ENCODE measurements around the gene PLB1. TPM values are rescaled to one million over a fixed set of nuclear protein-coding genes. Genes with fewer than 3 reads are reported as not detected.
"Not testable (repeated sequence)": the region's sequence is repeated elsewhere in the genome, so short reads cannot be mapped to it uniquely, and the experiment has no call there.

The PLB1 gene
- polyA plus RNA-seq, 3 donors: 20.2 to 35.8 (median 23.9) TPM

GRCh38 chr2:28664120-28664842 is 168.4 kb downstream of the PLB1 start:
- H3K27me3 ChIP-seq (ENCODE audit: control insufficient read depth in 2 of 2, insufficient read depth in 2 of 2, low read length in 2 of 2): no peaks in the 10 kb centered on the region
- H4K20me1 ChIP-seq (ENCODE audit: insufficient read depth, low read length): no peaks in the 10 kb centered on the region
- no peak overlapping the region for H3K9ac ChIP-seq (ENCODE audit: insufficient read depth, low read length, poor library complexity, severe bottlenecking)
- intact Hi-C loops (cut with micrococcal nuclease): loop anchor here in 1 of 2 donors (5.0 kb wide), 1 partner anchor 33 kb away; no protein-coding TSS in a partner anchor
- Mint-ChIP-seq H3K4me1 (no peaks in the 10 kb centered on the region), H3K9me3 (no peaks in the 10 kb centered on the region), H3K4me3 (no peak overlapping the region), H3K36me3 (no peaks in the 10 kb centered on the region), H3K27me3 (ENCODE audit: low read depth in 3 of 3) (no peaks in the 10 kb centered on the region), H3K27ac (peak overlapping the region in 1 of 7 donors; percentile 10)
- H3K4me2 ChIP-seq (replicated peaks; ENCODE audit: extremely low read depth, low read length, poor library complexity, severe bottlenecking): no peak overlapping the region
- H3K4me1 ChIP-seq (ENCODE audit: control insufficient read depth in 1 of 2, insufficient read depth in 2 of 2, low read length in 2 of 2): no peaks in the 10 kb centered on the region
- no peaks in the 10 kb centered on the region for H3K36me3 ChIP-seq (replicated peaks in 1 of 2; ENCODE audit: control insufficient read depth in 1 of 2, insufficient read depth in 2 of 2, low read length in 2 of 2)
- no peak overlapping the region for H3K27ac ChIP-seq (ENCODE audit: low read depth in 1 of 2, low read length in 2 of 2)
- 97% methylated on average over 20 of the region's 22 CpGs for WGBS (ENCODE audit: insufficient coverage)
- DNase-seq: no peak
- no peak overlapping the region for H2AFZ ChIP-seq (ENCODE audit: insufficient read depth, low read depth, low read length, poor library complexity, severe bottlenecking)
- H3K79me2 ChIP-seq (ENCODE audit: insufficient read depth, low read length): no peaks in the 10 kb centered on the region
- no peaks in the 10 kb centered on the region for H3K9me3 ChIP-seq (replicated peaks in 1 of 2; ENCODE audit: control insufficient read depth in 1 of 2, insufficient read depth in 1 of 2, low read length in 2 of 2)
- no peak for TF ChIP-seq CTCF (IDR thresholded peaks at IDR 0.05)
- H3K4me3 ChIP-seq (replicated peaks in 1 of 3; ENCODE audit: low read depth in 2 of 3, low read length in 3 of 3): no peak overlapping the region

GRCh38 chr2:28665041-28665704 is 169.3 kb downstream of the PLB1 start:
- Mint-ChIP-seq H3K9me3 (no peaks in the 10 kb centered on the region), H3K4me3 (no peak overlapping the region), H3K27ac (peak overlapping the region in 1 of 7 donors; percentile 17), H3K27me3 (ENCODE audit: low read depth in 3 of 3) (no peaks in the 10 kb centered on the region), H3K4me1 (no peaks in the 10 kb centered on the region), H3K36me3 (no peaks in the 10 kb centered on the region)
- Histone ChIP-seq H3K9me3 (replicated peaks in 1 of 2; ENCODE audit: control insufficient read depth in 1 of 2, insufficient read depth in 1 of 2, low read length in 2 of 2) (no peaks in the 10 kb centered on the region), H3K27ac (ENCODE audit: low read depth in 1 of 2, low read length in 2 of 2) (no peak overlapping the region), H3K9ac (ENCODE audit: insufficient read depth, low read length, poor library complexity, severe bottlenecking) (no peak overlapping the region), H3K4me3 (replicated peaks in 1 of 3; ENCODE audit: low read depth in 2 of 3, low read length in 3 of 3) (no peak overlapping the region), H3K36me3 (replicated peaks in 1 of 2; ENCODE audit: control insufficient read depth in 1 of 2, insufficient read depth in 2 of 2, low read length in 2 of 2) (no peaks in the 10 kb centered on the region), H3K79me2 (ENCODE audit: insufficient read depth, low read length) (no peaks in the 10 kb centered on the region), H3K27me3 (ENCODE audit: control insufficient read depth in 2 of 2, insufficient read depth in 2 of 2, low read length in 2 of 2) (no peaks in the 10 kb centered on the region), H4K20me1 (ENCODE audit: insufficient read depth, low read length) (no peaks in the 10 kb centered on the region), H2AFZ (ENCODE audit: insufficient read depth, low read depth, low read length, poor library complexity, severe bottlenecking) (no peak overlapping the region), H3K4me2 (replicated peaks; ENCODE audit: extremely low read depth, low read length, poor library complexity, severe bottlenecking) (no peak overlapping the region), H3K4me1 (ENCODE audit: control insufficient read depth in 1 of 2, insufficient read depth in 2 of 2, low read length in 2 of 2) (no peaks in the 10 kb centered on the region)
- WGBS (ENCODE audit: insufficient coverage): 64% methylated on average over 5 of the region's 8 CpGs
- intact Hi-C loops (cut with micrococcal nuclease): no loop called here
- no peak for TF ChIP-seq CTCF (IDR thresholded peaks at IDR 0.05)
- DNase-seq: no peak

- not testable (repeated sequence) for H3K27ac Mint-ChIP-seq; H3K27ac ChIP-seq (ENCODE audit: low read depth in 1 of 2, low read length in 2 of 2)
These were observed 170.0 kb downstream of the PLB1 start for GRCh38 chr2:28665811-28666377.

More at GRCh38 chr2:28665811-28666377, 170.0 kb downstream of the PLB1 start:
- H3K9me3 ChIP-seq (replicated peaks in 1 of 2; ENCODE audit: control insufficient read depth in 1 of 2, insufficient read depth in 1 of 2, low read length in 2 of 2); H3K4me2 ChIP-seq (replicated peaks; ENCODE audit: extremely low read depth, low read length, poor library complexity, severe bottlenecking); H4K20me1 ChIP-seq (ENCODE audit: insufficient read depth, low read length); H3K4me1 Mint-ChIP-seq; H3K4me3 ChIP-seq (replicated peaks in 1 of 3; ENCODE audit: low read depth in 2 of 3, low read length in 3 of 3); H2AFZ ChIP-seq (ENCODE audit: insufficient read depth, low read depth, low read length, poor library complexity, severe bottlenecking); DNase-seq; H3K36me3 Mint-ChIP-seq; H3K9ac ChIP-seq (ENCODE audit: insufficient read depth, low read length, poor library complexity, severe bottlenecking); H3K27me3 Mint-ChIP-seq (ENCODE audit: low read depth in 3 of 3); H3K27me3 ChIP-seq (ENCODE audit: control insufficient read depth in 2 of 2, insufficient read depth in 2 of 2, low read length in 2 of 2); H3K36me3 ChIP-seq (replicated peaks in 1 of 2; ENCODE audit: control insufficient read depth in 1 of 2, insufficient read depth in 2 of 2, low read length in 2 of 2); H3K9me3 Mint-ChIP-seq; H3K4me1 ChIP-seq (ENCODE audit: control insufficient read depth in 1 of 2, insufficient read depth in 2 of 2, low read length in 2 of 2); H3K79me2 ChIP-seq (ENCODE audit: insufficient read depth, low read length); intact Hi-C loops (cut with micrococcal nuclease); H3K4me3 Mint-ChIP-seq: not testable (repeated sequence)
- WGBS (ENCODE audit: insufficient coverage): no CpG with 5 or more reads among the region's 4 CpGs
